HG03103 (cell line): ENCODE results near the gene ZDHHC9.

Experiments used
- ATAC-seq: cut with Tn5 transposase; IDR thresholded peaks from one replicate; pipeline ENCODE4 v1.9.1; 2021; ENCODE audit warnings: low read depth; ENCODE audit not compliant: unreplicated experiment

ZDHHC9 gene

GRCh38 chrX:129787336-129788055, 56.2 kb downstream of the ZDHHC9 start:
- ATAC-seq: no peak

GRCh38 chrX:129786210-129786651, 57.5 kb downstream of the ZDHHC9 start:
- ATAC-seq: peak; percentile 80

GRCh38 chrX:129785160-129785947, 58.3 kb downstream of the ZDHHC9 start:
- ATAC-seq: no peak

GRCh38 chrX:129784371-129784770, 59.3 kb downstream of the ZDHHC9 start:
- ATAC-seq: no peak

GRCh38 chrX:129783291-129783713, 60.4 kb downstream of the ZDHHC9 start:
- ATAC-seq: no peak

GRCh38 chrX:129782706-129783105, 61.0 kb downstream of the ZDHHC9 start:
- ATAC-seq: no peak

GRCh38 chrX:129781680-129782495, 61.8 kb downstream of the ZDHHC9 start:
- no peak for ATAC-seq

- ATAC-seq: peak; percentile 67
Observed at GRCh38 chrX:129781134-129781672, 62.5 kb downstream of the ZDHHC9 start.

GRCh38 chrX:129780441-129781105, 63.1 kb downstream of the ZDHHC9 start:
- no peak for ATAC-seq

GRCh38 chrX:129779747-129780146, 63.9 kb downstream of the ZDHHC9 start, which contains the start of gene SASH3:
Gene SASH3, plus strand, starts transcription at chrX:129779949. Its CDS starts 149 bp downstream, at chrX:129780098.
- ATAC-seq: no peak

- ATAC-seq: no peak
Observed at GRCh38 chrX:129779086-129779672, 64.5 kb downstream of the ZDHHC9 start.

- no peak for ATAC-seq
Observed at GRCh38 chrX:129777218-129778030, 66.3 kb downstream of the ZDHHC9 start.

- no peak for ATAC-seq
Observed at GRCh38 chrX:129773649-129774458, 69.8 kb downstream of the ZDHHC9 start.

- peak; percentile 61 for ATAC-seq
Observed at GRCh38 chrX:129772796-129773431, 70.8 kb downstream of the ZDHHC9 start.

GRCh38 chrX:129771266-129771995, 72.3 kb downstream of the ZDHHC9 start:
- no peak for ATAC-seq

GRCh38 chrX:129769467-129770154, 74.1 kb downstream of the ZDHHC9 start:
- ATAC-seq: peak; percentile 46
